Upper lobe of right lung (tissue), 1 donor: Measurements from ENCODE around the gene LDB3. TPM values are rescaled to one million over a fixed set of nuclear protein-coding genes. Genes with fewer than 3 reads are reported as not detected.

ENCODE experiments used
- ATAC-seq: fragments of 200-7000 bp; cut with Tn5 transposase; one replicate; pipeline ENCODE4 v1.9.1; 2020; ENCODE audit warnings: mild to moderate bottlenecking, moderate library complexity
- DNase-seq: peaks from one replicate; pipeline ENCODE4 v3.0.0-alpha.2; 2020
- H3K27ac ChIP-seq: fragments of 200-600 bp; one replicate; pipeline ENCODE4 v1.8.0; 2022
- H3K27me3 ChIP-seq: fragments of 200-600 bp; one replicate; pipeline ENCODE4 v1.8.0; 2022; ENCODE audit warnings: mild to moderate bottlenecking
- H3K36me3 ChIP-seq: fragments of 200-600 bp; one replicate; pipeline ENCODE4 v1.8.0; 2022
- H3K4me1 ChIP-seq: fragments of 200-600 bp; one replicate; pipeline ENCODE4 v1.8.0; 2022
- H3K4me3 ChIP-seq: fragments of 200-600 bp; one replicate; pipeline ENCODE4 v1.8.0; 2022; ENCODE audit warnings: mild to moderate bottlenecking
- H3K9me3 ChIP-seq: fragments of 200-600 bp; one replicate; pipeline ENCODE4 v1.8.0; 2022
- CTCF ChIP-seq: fragments of 200-600 bp; IDR thresholded peaks from one replicate; pipeline ENCODE4 v1.8.0; 2022; ENCODE audit warnings: antibody characterized with exemption
- intact Hi-C: fragments of 100-400 bp; cut with DNase I; formaldehyde crosslinking; loops from one replicate; pipeline ENCODE4 v1.11.0; 2022
- total RNA-seq: library from RNA; stranded (reverse); fragmentation: NEBNext Ultra II Directional; extraction: Animal tissue kit (Norgen Biotek cat#: 25700); gene quantifications from one replicate; pipeline ENCODE4 v1.2.1, GENCODE V29; 2021
- donor health status: DM: no; HTN: yes; CAD: no; lungs with severe emphysema.

The LDB3 gene
- total RNA-seq, 1 donor from 2014 or later = 2.5 TPM

DNA sequence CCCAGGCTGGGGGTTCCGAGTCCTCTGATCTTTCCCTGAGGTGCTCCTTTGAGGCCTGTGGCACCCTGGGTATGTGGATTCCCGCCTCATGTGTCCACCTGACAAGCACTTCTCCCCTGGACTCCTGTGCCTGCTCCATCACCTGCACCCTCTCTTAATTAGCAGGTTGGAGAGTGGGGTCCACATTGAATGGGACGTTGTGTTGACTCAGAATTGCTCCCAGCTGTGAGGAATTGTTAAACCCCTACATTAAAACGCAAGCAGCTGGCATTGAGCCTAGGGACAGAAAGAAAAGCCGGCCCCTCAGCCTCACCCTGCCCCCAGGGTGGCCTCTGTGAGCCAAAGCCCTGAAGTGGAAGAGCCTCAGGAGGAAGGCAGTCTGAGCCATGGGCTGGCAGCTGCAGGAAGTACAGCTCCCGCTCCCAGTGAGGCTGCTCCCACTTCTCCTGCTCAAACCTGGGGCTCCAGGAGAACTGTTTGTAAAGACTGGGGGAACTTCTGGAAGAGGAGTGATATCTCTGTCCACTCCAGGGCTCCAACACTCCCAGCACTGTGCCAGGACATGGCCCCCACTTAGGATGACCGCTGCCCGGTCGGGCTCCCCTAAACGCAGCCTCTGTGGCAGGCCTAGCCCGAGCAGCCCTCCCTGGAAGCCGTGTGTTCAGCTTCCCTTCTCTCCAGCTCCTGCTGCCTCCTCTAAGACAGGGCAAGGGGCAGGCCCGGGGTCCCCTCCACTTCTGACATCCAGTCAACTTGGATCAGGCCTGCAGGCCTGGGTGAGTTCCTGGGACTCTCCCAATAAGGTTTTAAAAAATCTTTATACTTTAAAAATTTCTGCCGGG lies 15.7 kb upstream of the LDB3 start:
- intact Hi-C loops = no loop called here

GRCh38 chr10:86653379-86653778 lies 14.9 kb upstream of the LDB3 start:
- intact Hi-C loops = no loop called here
- no peak for DNase-seq
- Histone ChIP-seq H3K9me3 (no peaks in the 10 kb centered on the region), H3K4me3 (no peak overlapping the region), H3K27ac (no peak overlapping the region), H3K36me3 (no peaks in the 10 kb centered on the region), H3K4me1 (peaks cover 5% of the 10 kb centered on the region), H3K27me3 (no peaks in the 10 kb centered on the region)
- no peak for ATAC-seq
- TF ChIP-seq CTCF = no peak

More for the DNA sequence above, 15.7 kb upstream of the LDB3 start:
- no peaks in the 10 kb centered on the region for H3K9me3 ChIP-seq
- no peaks in the 10 kb centered on the region for H3K27me3 ChIP-seq
- H3K36me3 ChIP-seq = no peaks in the 10 kb centered on the region
- peaks cover 5% of the 10 kb centered on the region for H3K4me1 ChIP-seq
- no peak for TF ChIP-seq CTCF
- H3K4me3 ChIP-seq = no peak overlapping the region
- ATAC-seq = no peak
- DNase-seq = peak; percentile 42
- H3K27ac ChIP-seq = no peak overlapping the region

GRCh38 chr10:86653987-86654386 lies 14.3 kb upstream of the LDB3 start:
- H3K27ac ChIP-seq = no peak overlapping the region
- DNase-seq = no peak
- no peak for TF ChIP-seq CTCF
- peaks cover 5% of the 10 kb centered on the region for H3K4me1 ChIP-seq
- no peaks in the 10 kb centered on the region for H3K36me3 ChIP-seq
- H3K9me3 ChIP-seq = no peaks in the 10 kb centered on the region
- ATAC-seq = no peak
- intact Hi-C loops = no loop called here
- H3K4me3 ChIP-seq = no peak overlapping the region
- H3K27me3 ChIP-seq = no peaks in the 10 kb centered on the region

GRCh38 chr10:86654411-86655172 lies 13.7 kb upstream of the LDB3 start, which contains the start of gene OPN4:
Gene OPN4 (plus strand): TSS chr10:86654547. CDS start chr10:86654784, 237 bp downstream.
- no peak for ATAC-seq
- no peaks in the 10 kb centered on the region for H3K9me3 ChIP-seq
- DNase-seq = peak; percentile 57
- TF ChIP-seq CTCF = no peak
- no peaks in the 10 kb centered on the region for H3K4me1 ChIP-seq
- no peaks in the 10 kb centered on the region for H3K36me3 ChIP-seq
- no peak within 1 kb of the TSS for H3K27ac ChIP-seq
- no peak within 1 kb of the TSS for H3K4me3 ChIP-seq
- intact Hi-C loops = no loop called here
- no peaks in the 10 kb centered on the region for H3K27me3 ChIP-seq

DNA sequence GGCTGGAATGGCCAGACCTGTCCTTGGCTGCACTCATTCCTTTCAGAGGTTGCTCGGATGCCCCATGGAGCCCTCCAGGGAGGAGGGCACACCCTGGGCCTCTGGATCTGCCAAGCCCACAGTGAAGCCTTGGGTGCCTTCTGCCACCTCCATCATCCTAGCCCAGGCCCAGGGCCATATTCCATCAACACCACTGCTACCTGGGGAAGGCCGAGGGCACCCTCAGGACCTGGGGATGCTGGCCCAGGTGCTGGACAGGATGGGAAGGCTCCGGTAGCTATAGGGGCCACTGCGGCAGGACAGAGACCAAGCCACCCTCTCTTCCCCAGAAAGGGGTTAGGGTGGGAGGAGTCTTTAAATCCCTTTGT lies 13.2 kb upstream of the LDB3 start:
- no peak overlapping the region for H3K27ac ChIP-seq
- DNase-seq (no peak), ATAC-seq (no peak)
- intact Hi-C loops = no loop called here
- no peaks in the 10 kb centered on the region for H3K9me3 ChIP-seq
- TF ChIP-seq CTCF = no peak
- H3K4me3 ChIP-seq = no peak overlapping the region
- no peaks in the 10 kb centered on the region for H3K36me3 ChIP-seq
- no peaks in the 10 kb centered on the region for H3K27me3 ChIP-seq
- no peaks in the 10 kb centered on the region for H3K4me1 ChIP-seq
